GM20431 (cell line): ENCODE data around the gene HELZ.
"Not testable (repeated sequence)": the region's sequence is repeated elsewhere in the genome, so short reads cannot be mapped to it uniquely, and the experiment has no call there.

Source experiments
- in situ Hi-C: fragments of 300-500 bp; cut with MseI, MboI; formaldehyde crosslinking; loops from one replicate; pipeline ENCODE4 v1.15.0; 2020; ENCODE audit warnings: low sequenced_read_pairs; ENCODE audit not compliant: unreplicated experiment

The HELZ gene

DNA sequence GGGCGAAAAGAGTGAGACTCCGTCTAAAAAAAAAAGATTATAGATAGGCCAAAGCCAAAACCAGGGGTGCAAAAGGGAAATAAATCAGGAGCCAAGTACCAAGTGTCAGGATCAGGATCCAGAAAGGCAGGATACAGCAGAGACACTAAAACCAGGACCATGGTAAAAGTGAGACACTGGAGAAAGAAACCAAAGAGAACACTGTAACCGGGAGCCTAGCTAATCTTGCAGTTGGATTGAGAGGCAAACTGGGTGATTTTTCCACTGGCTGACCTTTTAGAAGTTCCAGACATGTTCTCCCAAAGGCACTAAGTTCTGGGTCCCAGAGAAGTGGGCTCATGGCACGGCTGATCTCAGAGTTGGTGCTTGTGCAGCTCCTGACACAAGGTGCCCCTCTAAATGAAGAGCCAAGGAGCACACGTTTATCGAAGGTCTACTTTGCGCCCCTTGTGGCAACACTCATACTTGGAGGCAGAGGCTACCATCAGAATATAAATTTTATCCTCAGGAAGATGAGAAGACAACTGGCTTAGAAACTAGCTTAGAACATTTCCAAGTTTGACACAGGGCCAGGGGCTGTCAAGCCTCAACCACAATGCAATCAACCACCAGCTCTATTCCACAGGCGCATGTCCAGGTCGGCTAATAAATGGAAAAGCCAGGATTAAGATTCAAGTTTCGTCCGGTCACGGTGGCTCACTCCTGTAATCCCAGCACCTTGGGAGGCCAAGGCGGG lies 27.5 kb upstream of the HELZ start:
- in situ Hi-C loops = no loop called here

GRCh38 chr17:67271187-67271586 lies 26.2 kb upstream of the HELZ start:
- in situ Hi-C loops = not testable (repeated sequence)

GRCh38 chr17:67270416-67270815 lies 25.4 kb upstream of the HELZ start:
- in situ Hi-C loops = no loop called here

DNA sequence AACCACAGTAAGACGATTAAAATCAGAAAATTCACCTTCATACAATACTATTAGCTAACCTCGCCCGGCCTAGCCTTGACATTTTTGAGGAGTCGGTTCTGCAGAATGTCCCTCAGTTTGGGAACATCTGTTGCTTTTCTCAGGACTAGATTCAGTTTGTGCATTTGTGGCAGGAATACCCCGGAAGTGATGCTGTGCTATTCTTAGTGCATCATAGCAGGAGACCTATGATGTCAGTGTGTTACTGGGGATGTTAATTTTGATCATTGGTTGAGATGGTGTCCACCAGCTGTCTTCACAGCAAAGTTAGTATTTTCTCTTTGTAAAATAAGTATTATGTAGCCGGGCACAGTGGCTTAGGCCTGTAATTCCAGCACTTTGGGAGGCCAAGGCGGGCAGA lies 21.5 kb upstream of the HELZ start:
- in situ Hi-C loops = no loop called here

DNA sequence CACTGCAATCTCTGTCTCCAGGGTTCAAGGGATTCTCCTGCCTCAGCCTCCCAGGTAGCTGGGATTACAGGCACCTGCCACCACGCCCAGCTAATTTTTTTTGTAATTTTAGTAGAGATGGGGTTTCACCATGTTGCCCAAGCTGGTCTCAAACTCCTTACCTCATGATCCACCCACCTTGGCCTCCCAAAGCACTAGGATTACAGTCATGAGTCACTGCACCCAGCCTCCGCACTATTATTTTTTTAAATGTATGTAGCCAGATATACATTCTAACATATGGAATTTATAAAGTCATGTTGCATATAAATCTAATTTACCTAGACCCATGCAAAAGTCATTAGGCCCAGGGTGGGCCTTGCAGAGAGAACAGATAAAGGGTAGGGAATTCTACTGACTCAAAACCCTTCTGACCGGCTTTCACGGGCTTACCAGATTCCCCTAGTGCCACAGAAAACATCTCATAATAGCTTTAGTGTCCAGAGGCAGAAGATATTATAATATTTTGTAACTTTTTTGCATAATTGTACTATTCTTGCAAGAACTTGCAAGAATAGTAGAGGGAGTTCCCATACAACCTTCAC lies 20.5 kb upstream of the HELZ start:
- in situ Hi-C loops = no loop called here

- in situ Hi-C loops = no loop called here
These were observed 17.6 kb upstream of the HELZ start for GRCh38 chr17:67262435-67263117.

- in situ Hi-C loops = no loop called here
These were observed 15.4 kb upstream of the HELZ start for GRCh38 chr17:67260170-67260987.

DNA sequence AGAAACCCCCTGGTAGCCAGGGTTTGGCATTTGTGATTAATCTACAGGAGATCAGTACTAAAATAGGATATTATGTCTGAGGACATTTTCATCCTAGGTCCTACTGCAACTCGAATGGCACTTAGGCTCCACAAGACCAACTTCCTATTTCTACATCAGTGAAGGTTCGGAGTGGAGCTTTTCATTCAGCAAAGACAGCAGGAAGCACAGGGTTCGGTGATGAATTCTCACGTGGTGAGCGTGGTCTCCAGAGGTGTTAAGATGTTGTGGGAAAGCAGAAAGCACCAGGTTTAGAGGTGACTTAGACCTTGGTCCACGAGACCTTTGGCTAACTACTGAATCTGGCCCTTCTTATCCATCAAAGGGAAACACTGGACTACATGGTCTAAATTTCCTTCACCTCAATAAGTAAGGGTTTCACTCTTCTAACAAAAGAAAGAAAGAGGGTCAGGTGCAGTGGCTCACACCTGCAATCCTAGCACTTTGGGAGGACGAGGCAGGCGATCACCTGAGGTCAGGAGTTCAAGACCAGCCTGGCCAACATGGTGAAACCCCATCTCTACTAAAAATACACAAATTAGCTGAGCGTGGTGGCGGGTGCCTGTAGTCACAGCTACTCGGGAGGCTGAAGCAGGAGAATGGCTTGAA lies 13.9 kb upstream of the HELZ start:
- in situ Hi-C loops = no loop called here

- in situ Hi-C loops = no loop called here
These were observed 11.2 kb upstream of the HELZ start for GRCh38 chr17:67256075-67256732.

GRCh38 chr17:67253384-67253783 lies 8.4 kb upstream of the HELZ start:
- in situ Hi-C loops = no loop called here

DNA sequence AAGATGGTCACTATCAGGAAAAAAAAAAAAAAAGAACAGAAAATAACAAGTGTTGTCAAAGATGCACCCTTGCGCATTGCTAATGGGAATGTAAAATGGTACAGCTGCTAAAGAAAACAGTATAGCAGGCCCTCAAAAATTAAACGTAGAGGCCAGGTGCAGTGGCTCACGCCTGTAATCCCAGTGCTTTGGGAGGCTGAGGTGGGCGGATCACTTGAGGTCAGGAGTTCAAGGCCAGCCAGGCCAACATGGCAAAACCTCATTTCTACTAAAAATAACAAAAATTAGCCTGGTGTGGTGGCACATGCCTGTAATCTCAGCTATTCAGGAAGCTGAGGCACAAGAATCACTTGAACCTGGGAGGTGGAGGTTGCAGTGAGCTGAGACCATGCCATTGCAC lies 6.6 kb upstream of the HELZ start:
- in situ Hi-C loops = not testable (repeated sequence)

GRCh38 chr17:67248291-67248690 lies 3.3 kb upstream of the HELZ start:
- in situ Hi-C loops = no loop called here

- in situ Hi-C loops = no loop called here
These were observed 2.5 kb upstream of the HELZ start for GRCh38 chr17:67247416-67247900.

DNA sequence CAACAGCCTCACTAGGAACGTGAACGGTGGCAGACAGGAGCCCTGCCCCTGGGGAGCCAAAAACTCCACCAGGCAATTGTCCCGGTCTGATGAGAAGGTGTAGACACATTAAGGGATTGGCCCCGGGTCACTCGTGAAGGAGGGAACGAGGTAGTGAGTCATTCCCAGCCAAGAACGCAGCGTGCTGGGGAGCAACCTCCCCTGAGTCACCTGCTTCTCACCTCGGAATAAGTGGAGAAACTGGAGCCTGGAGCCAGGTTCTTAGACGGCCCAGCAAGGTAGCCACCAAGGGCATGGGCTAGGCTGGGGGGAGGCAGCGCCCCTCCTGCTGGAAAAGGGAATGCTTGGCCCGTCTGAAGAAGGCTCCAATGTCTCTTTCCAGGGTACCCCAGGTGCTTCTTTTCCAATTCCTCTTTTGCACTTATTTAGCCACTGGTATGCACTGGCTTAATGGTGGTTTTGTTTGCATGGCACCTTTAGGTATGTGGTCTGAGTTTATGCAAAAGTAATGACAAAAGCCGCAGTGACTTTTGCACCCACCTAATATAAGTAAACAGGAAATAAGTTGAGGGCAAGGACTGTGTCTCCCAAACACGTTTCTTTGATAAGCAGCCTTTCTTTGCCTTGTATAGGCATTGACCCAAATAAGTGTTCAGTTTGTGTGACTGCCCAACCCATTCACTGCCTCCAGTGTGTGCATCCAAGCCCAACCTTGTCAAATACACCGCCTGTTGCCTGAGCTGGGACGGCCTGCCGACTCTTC lies 1.8 kb upstream of the HELZ start:
- in situ Hi-C loops = no loop called here

GRCh38 chr17:67246403-67246652 lies 1.3 kb upstream of the HELZ start:
- in situ Hi-C loops = no loop called here

- in situ Hi-C loops = no loop called here
These were observed 852 bp upstream of the HELZ start for GRCh38 chr17:67245694-67246402.

DNA sequence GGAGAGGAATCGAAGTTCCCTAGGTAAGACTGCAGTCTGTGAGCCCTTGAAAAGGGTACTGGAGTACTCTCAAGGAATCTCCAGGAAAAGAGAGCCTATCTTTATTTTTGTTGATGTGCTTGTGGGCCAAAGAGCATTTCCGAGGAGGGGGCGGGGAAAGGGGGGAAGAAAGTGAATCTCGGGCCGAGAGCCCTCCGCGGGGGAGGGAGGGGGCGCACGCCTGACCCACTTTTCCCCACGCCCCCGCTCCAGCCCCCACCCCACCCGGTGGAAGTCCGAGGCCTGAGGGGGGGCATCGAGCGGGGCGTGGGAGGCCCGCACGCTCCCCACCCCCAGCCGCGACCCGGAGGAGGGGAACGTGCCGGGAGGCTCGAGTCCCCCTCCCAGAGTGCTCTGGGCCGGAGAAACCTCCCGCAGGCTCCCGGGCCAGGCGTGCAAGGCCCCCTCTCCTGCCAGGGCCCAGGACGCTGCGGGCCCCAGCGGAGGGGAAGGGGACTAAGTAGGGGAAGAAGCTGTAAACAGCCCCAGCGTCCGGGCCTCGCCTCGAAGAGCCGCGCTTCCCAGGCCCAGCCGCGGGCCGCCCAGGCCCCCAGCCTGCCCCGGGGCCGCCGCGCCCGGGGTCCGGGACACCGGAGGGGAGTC lies 444 bp downstream of the HELZ start:
- in situ Hi-C loops = no loop called here

GRCh38 chr17:67243284-67243683 lies 1.7 kb downstream of the HELZ start:
- in situ Hi-C loops = no loop called here
